IMR-90 (cell line): ENCODE measurements around the gene ZNF524. TPM values are rescaled to one million over a fixed set of nuclear protein-coding genes. Genes with fewer than 3 reads are reported as not detected.
A peak's percentile ranks its signal among the peaks of the same experiment; 100 is the strongest.

ENCODE experiments used
- ATAC-seq: fragments of 200-7000 bp; cut with Tn5 transposase; 2 replicates; pipeline ENCODE4 v1.9.1; 2020; ENCODE audit warnings: low read depth, mild to moderate bottlenecking, moderate library complexity
- BruUV-seq: library from RNA; stranded (reverse); fragments of 400-500 nt; replicated peaks from 2 replicates; lab custom pipeline; 2021; lab: Mats Ljungman, UMichigan
- CTCF ChIA-PET: fragments of 300-600 bp; formaldehyde crosslinking; extraction: SDS; loops from one replicate; lab custom pipeline; 2021; ENCODE audit warnings: antibody characterized with exemption; lab: Yijun Ruan, JAX
- POLR2A ChIA-PET: fragments of 300-600 bp; sonication (Branson Sonifier 250); formaldehyde crosslinking; loops from one replicate; lab custom pipeline; 2022; ENCODE audit warnings: antibody characterized with exemption; ENCODE audit not compliant: unreplicated experiment; lab: Charles Lee
- DNase-seq: peaks from one replicate; pipeline ENCODE4 v3.0.0; 2013
- H2AFZ ChIP-seq: replicated peaks from 2 replicates; pipeline ENCODE3; 2013; ENCODE audit warnings: low read length, mild to moderate bottlenecking; ENCODE audit not compliant: poor library complexity
- H2AK5ac ChIP-seq: 2 replicates; pipeline ENCODE4 v1.6.1; 2013; ENCODE audit warnings: low read depth, low read length, inconsistent platforms
- H2AK9ac ChIP-seq: replicated peaks from 2 replicates; pipeline ENCODE3; 2013; ENCODE audit warnings: mild to moderate bottlenecking, low read depth, low read length, moderate library complexity; ENCODE audit not compliant: poor library complexity
- H2BK120ac ChIP-seq: 2 replicates; pipeline ENCODE4 v1.6.1; 2013; ENCODE audit warnings: low read depth, low read length, inconsistent platforms
- H2BK15ac ChIP-seq: 3 replicates; pipeline ENCODE4 v1.6.1; 2013; ENCODE audit warnings: low read depth, low read length, inconsistent platforms
- H2BK20ac ChIP-seq: 2 replicates; pipeline ENCODE4 v1.6.1; 2013; ENCODE audit warnings: low read depth, mild to moderate bottlenecking, inconsistent platforms, low read length, moderate library complexity
- H2BK5ac ChIP-seq: 2 replicates; pipeline ENCODE4 v1.6.1; 2013; ENCODE audit warnings: mild to moderate bottlenecking, low read depth, low read length, inconsistent platforms; ENCODE audit not compliant: poor library complexity, severe bottlenecking
- H3K14ac ChIP-seq: replicated peaks from 2 replicates; pipeline ENCODE4 v1.6.1; 2013; ENCODE audit warnings: low read depth, low read length, inconsistent platforms
- H3K18ac ChIP-seq: 2 replicates; pipeline ENCODE4 v1.6.1; 2013; ENCODE audit warnings: low read depth, low read length, control low read depth
- H3K23ac ChIP-seq: 2 replicates; pipeline ENCODE4 v1.6.1; 2013; ENCODE audit warnings: low read depth, low read length, inconsistent platforms
- H3K27ac ChIP-seq: 2 replicates; pipeline ENCODE4 v1.5.1; 2013; ENCODE audit warnings: mild to moderate bottlenecking, control low read depth, low read length; ENCODE audit not compliant: insufficient read depth
- H3K27me3 ChIP-seq: 2 replicates; pipeline ENCODE4 v1.6.1; 2013; ENCODE audit warnings: low read length; ENCODE audit not compliant: control insufficient read depth, insufficient read depth
- H3K36me3 ChIP-seq: 2 replicates; pipeline ENCODE4 v1.6.1; 2013; ENCODE audit warnings: low read length, mixed read lengths; ENCODE audit not compliant: control insufficient read depth, insufficient read depth
- H3K4ac ChIP-seq: 2 replicates; pipeline ENCODE4 v1.6.1; 2013; ENCODE audit warnings: low read depth, low read length, inconsistent platforms
- H3K4me1 ChIP-seq: 2 replicates; pipeline ENCODE4 v1.6.1; 2013; ENCODE audit warnings: low read length, mixed read lengths; ENCODE audit not compliant: control insufficient read depth, insufficient read depth
- H3K4me2 ChIP-seq: 2 replicates; pipeline ENCODE4 v1.6.1; 2013; ENCODE audit warnings: low read depth, mild to moderate bottlenecking, control low read depth, low read length, moderate library complexity
- H3K4me3 ChIP-seq: 2 replicates; pipeline ENCODE4 v1.5.1; 2013; ENCODE audit warnings: low read depth, mild to moderate bottlenecking, control low read depth, low read length, moderate library complexity; ENCODE audit not compliant: insufficient read depth
- H3K56ac ChIP-seq: 2 replicates; pipeline ENCODE4 v1.6.1; 2013; ENCODE audit warnings: low read length, inconsistent platforms; ENCODE audit not compliant: insufficient read depth; ENCODE audit errors: extremely low read depth
- H3K79me1 ChIP-seq, 2 experiments: 2 replicates each; pipeline ENCODE4 v1.6.1; 2013; ENCODE audit warnings: low read length in 2 of 2, inconsistent platforms in 1 of 2, low read depth in 1 of 2
- H3K9ac ChIP-seq: 2 replicates; pipeline ENCODE4 v1.6.1; 2013; ENCODE audit warnings: low read depth, low read length, control low read depth
- H3K9me1 ChIP-seq: 2 replicates; pipeline ENCODE4 v1.6.1; 2013; ENCODE audit warnings: low read length, inconsistent platforms; ENCODE audit not compliant: insufficient read depth
- H3K9me3 ChIP-seq: 2 replicates; pipeline ENCODE4 v1.6.1; 2013; ENCODE audit warnings: low read length; ENCODE audit not compliant: control insufficient read depth, insufficient read depth
- H4K20me1 ChIP-seq: 2 replicates; pipeline ENCODE4 v1.6.1; 2013; ENCODE audit warnings: low read length, inconsistent platforms; ENCODE audit not compliant: insufficient read depth
- H4K5ac ChIP-seq: 2 replicates; pipeline ENCODE4 v1.6.1; 2013; ENCODE audit warnings: mild to moderate bottlenecking, low read depth, low read length, control low read depth
- H4K8ac ChIP-seq, 2 experiments: 2 replicates each; pipeline ENCODE4 v1.6.1; 2013; ENCODE audit warnings: low read depth in 2 of 2, low read length in 2 of 2, control low read depth in 1 of 2, inconsistent platforms in 1 of 2
- H4K91ac ChIP-seq: 2 replicates; pipeline ENCODE4 v1.6.1; 2013; ENCODE audit warnings: low read depth, low read length, inconsistent platforms; ENCODE audit not compliant: insufficient read depth
- CEBPB ChIP-seq: IDR thresholded peaks from 2 replicates; pipeline ENCODE4 v1.6.1; 2012; ENCODE audit warnings: low read depth, low read length, improper control_type of control experiment
- CHD1 ChIP-seq: IDR thresholded peaks from 2 replicates; pipeline ENCODE4 v1.6.1; 2012; ENCODE audit warnings: low read depth, low read length, improper control_type of control experiment
- FOS ChIP-seq: fragments of 150-350 bp; IDR thresholded peaks from 2 replicates; pipeline ENCODE4 v1.6.1; 2016; ENCODE audit warnings: low read depth, low read length
- MAFK ChIP-seq: IDR thresholded peaks from 2 replicates; pipeline ENCODE4 v1.6.1; 2012; ENCODE audit warnings: low read depth, low read length, improper control_type of control experiment
- POLR2A ChIP-seq: IDR thresholded peaks from 2 replicates; pipeline ENCODE4 v1.6.1; 2012; ENCODE audit warnings: mild to moderate bottlenecking, low read depth, low read length
- RCOR1 ChIP-seq: IDR thresholded peaks from 2 replicates; pipeline ENCODE4 v1.6.1; 2012; ENCODE audit warnings: mild to moderate bottlenecking, low read length, improper control_type of control experiment; ENCODE audit not compliant: insufficient replicate concordance
- USF2 ChIP-seq: fragments of 150-350 bp; IDR thresholded peaks from 2 replicates; pipeline ENCODE4 v1.6.1; 2017; ENCODE audit warnings: mild to moderate bottlenecking, antibody characterized with exemption, low read length, low read depth
- WGBS, 2 experiments: methylation state at CpG; one replicate each; pipeline versions ENCODE4 v1.1.5 to v1.1.7; 2013; ENCODE audit warnings: missing lambda C conversion rate in 2 of 2; ENCODE audit not compliant: insufficient read length in 1 of 2; ENCODE audit errors: extremely low coverage in 2 of 2; 5-methylcytosine and 5-hydroxymethylcytosine counted together
- dilution Hi-C: fragments of 300-500 bp; cut with HindIII; formaldehyde crosslinking; loops from one replicate; pipeline ENCODE4 v1.14.3; 2018; ENCODE audit warnings: low sequenced_read_pairs; ENCODE audit not compliant: unreplicated experiment
- in situ Hi-C: fragments of 300-500 bp; cut with MboI; formaldehyde crosslinking; loops from 3 replicates; pipeline ENCODE4 v1.14.3; 2019; ENCODE audit warnings: low sequenced_read_pairs, inconsistent platforms, mixed read lengths
- intact Hi-C: fragments of 100-400 bp; cut with micrococcal nuclease; formaldehyde crosslinking; loops from 2 replicates; pipeline ENCODE4 v1.10.0; 2022
- polyA plus RNA-seq, 3 experiments: library from polyadenylated mRNA; depleted of rRNA; stranded (reverse); fragments of >200 nt; gene quantifications; 2 replicates each; pipeline ENCODE4 v1.2.3, GENCODE V29; 2012; ENCODE audit warnings: low replicate concordance in 1 of 3
- total RNA-seq: library from RNA; depleted of rRNA; stranded (reverse); fragments of >200 nt; gene quantifications from 2 replicates; pipeline ENCODE4 v1.2.3, GENCODE V29; 2012

Gene ZNF524
- total and polyA plus RNA-seq, 2 of the 4 experiments (the other 2 are of a cell fraction) = 2.3 to 6.6 TPM

GRCh38 chr19:55581145-55581822 is 18.8 kb upstream of the ZNF524 start (continued):
- no peak for TF ChIP-seq CEBPB
- no peak for TF ChIP-seq MAFK
- TF ChIP-seq POLR2A = no peak

GRCh38 chr19:55581823-55582223 is 18.3 kb upstream of the ZNF524 start:
- no peaks in the 10 kb centered on the region for H3K27me3 ChIP-seq
- H3K4me2 ChIP-seq = peak overlapping the region; percentile 55
- dilution Hi-C loops (no loop called here), in situ Hi-C loops (no loop called here), intact Hi-C loops (loop anchor here (2.0 kb wide), 2 partner anchors 29 to 65 kb away; no protein-coding TSS in a partner anchor)
- H2AK9ac ChIP-seq = no peak overlapping the region
- no peaks in the 10 kb centered on the region; the same call in 1 of the 2 replicates for H4K20me1 ChIP-seq
- ATAC-seq (no peak), DNase-seq (no peak)
- no peak overlapping the region for H2BK15ac ChIP-seq
- H3K9me3 ChIP-seq = no peaks in the 10 kb centered on the region
- TF ChIP-seq RCOR1 = no peak
- no peak for TF ChIP-seq FOS
- TF ChIP-seq CHD1 = no peak
- TF ChIP-seq POLR2A = no peak
- no peak for TF ChIP-seq USF2
- H3K36me3 ChIP-seq = peaks cover 13% of the 10 kb centered on the region
- H3K4me1 ChIP-seq = peaks cover 11% of the 10 kb centered on the region
- no TSS peak for BruUV-seq
- ChIA-PET CTCF (no interaction called here), POLR2A (no interaction called here)
- WGBS, 2 experiments = 17% methylated on average over 1 of the region's 6 CpGs; no CpG with 5 or more reads in 1 of the 2 experiments
- no peak overlapping the region for H2BK5ac ChIP-seq
- no peak overlapping the region for H3K14ac ChIP-seq
- H4K91ac ChIP-seq = no peak overlapping the region
- peak overlapping the region in 1 of 2 experiments; percentile 100; a peak in 3 of 4 replicates for H4K8ac ChIP-seq
- no peak overlapping the region for H3K18ac ChIP-seq
- no peak overlapping the region for H3K56ac ChIP-seq
- H3K79me1 ChIP-seq = peaks cover 4 to 24% of the 10 kb centered on the region in 2 experiments; a peak in 3 of 4 replicates
- peak overlapping the region; percentile 96 for H2AFZ ChIP-seq
- no peak overlapping the region for H2AK5ac ChIP-seq
- H3K4ac ChIP-seq = peak overlapping the region; percentile 80; the same call in 1 of the 2 replicates
- H3K4me3 ChIP-seq = no peak overlapping the region
- H3K23ac ChIP-seq = peak overlapping the region; percentile 24; the same call in 1 of the 2 replicates
- H2BK20ac ChIP-seq = no peak overlapping the region
- H3K9me1 ChIP-seq = peaks cover 10% of the 10 kb centered on the region
- H4K5ac ChIP-seq = no peak overlapping the region
- H3K27ac ChIP-seq = no peak overlapping the region
- no peak overlapping the region for H3K9ac ChIP-seq
- H2BK120ac ChIP-seq = no peak overlapping the region
